K562 (cell line): ENCODE measurements around the gene CSF2. TPM values are rescaled to one million over a fixed set of nuclear protein-coding genes. Genes with fewer than 3 reads are reported as not detected.

Experiments
- BRCA1 ChIP-seq, 2 experiments: fragments of 450-650 bp in 1 of 2; sonication (generic) in 1 of 2; formaldehyde crosslinking in 1 of 2; IDR thresholded peaks; 2 replicates each; pipeline versions ENCODE4 v1.5.0 to v1.6.1; 2017 to 2020; ENCODE audit warnings: mild to moderate bottlenecking in 1 of 2, missing genetic modification reagents in 1 of 2
- CBFA2T2 ChIP-seq: fragments of 450-650 bp; conservative IDR thresholded peaks from 2 replicates; pipeline ENCODE4 v1.6.1; 2017; ENCODE audit warnings: mild to moderate bottlenecking
- EGR1 ChIP-seq: fragments of 450-650 bp; conservative IDR thresholded peaks from 2 replicates; pipeline ENCODE4 v1.6.1; 2017; ENCODE audit warnings: mild to moderate bottlenecking
- ELF2 ChIP-seq: fragments of 250-450 bp; sonication (Bioruptor Pico); IDR thresholded peaks from 2 replicates; pipeline ENCODE4 v1.5.0; 2021; ENCODE audit warnings: mild to moderate bottlenecking
- GMEB1 ChIP-seq: fragments of 250-450 bp; sonication (Bioruptor Pico); IDR thresholded peaks from 2 replicates; pipeline ENCODE4 v1.4.0; 2020; ENCODE audit warnings: mild to moderate bottlenecking
- ID3 ChIP-seq, 2 experiments: fragments of 250-450 bp in 1 of 2; fragments of 450-650 bp in 1 of 2; sonication (Bioruptor Pico) in 1 of 2; IDR thresholded peaks; 2 replicates each; pipeline versions ENCODE4 v1.6.1 to v1.8.0; 2016 to 2021; ENCODE audit warnings: mild to moderate bottlenecking in 2 of 2, moderate library complexity in 2 of 2, missing compliant biosample characterization in 1 of 2, missing genetic modification characterization in 1 of 2
- MYC ChIP-seq, 2 experiments: fragments of 250-450 bp in 1 of 2; sonication (Bioruptor Pico) in 1 of 2; IDR thresholded peaks; 2 replicates each; pipeline versions ENCODE4 v1.5.1 to v1.6.1; 2012 to 2021; ENCODE audit warnings: low read depth in 2 of 2, borderline replicate concordance in 1 of 2, improper control_type of control experiment in 1 of 2, low read length in 1 of 2, mild to moderate bottlenecking in 1 of 2, moderate library complexity in 1 of 2
- SAP30 ChIP-seq: fragments of 200-600 bp; sonication (generic); IDR thresholded peaks from 2 replicates; pipeline ENCODE4 v1.6.1; 2012; ENCODE audit warnings: borderline replicate concordance, low read depth, mild to moderate bottlenecking, moderate library complexity, low read length, control low read depth, inconsistent platforms; ENCODE audit not compliant: insufficient read depth, poor library complexity, severe bottlenecking
- SIX5 ChIP-seq, 2 experiments: IDR thresholded peaks; 2 replicates each; pipeline ENCODE4 v1.6.1; 2011; ENCODE audit warnings: low read length in 2 of 2, borderline replicate concordance in 1 of 2, low read depth in 1 of 2, mild to moderate bottlenecking in 1 of 2, moderate library complexity in 1 of 2; ENCODE audit not compliant: insufficient read depth in 1 of 2
- TAF9B ChIP-seq: fragments of 450-650 bp; IDR thresholded peaks from 2 replicates; pipeline ENCODE4 v1.6.1; 2018; ENCODE audit warnings: mild to moderate bottlenecking; ENCODE audit not compliant: partially characterized antibody
- TEAD1 ChIP-seq, 2 experiments: fragments of 450-650 bp in 1 of 2; sonication (generic) in 1 of 2; formaldehyde crosslinking; IDR thresholded peaks; 2 replicates each; pipeline versions ENCODE4 v1.4.0 to v1.8.0; 2020 to 2022; ENCODE audit warnings: mild to moderate bottlenecking in 2 of 2, missing genetic modification reagents in 1 of 2
- ZC3H4 ChIP-seq: sonication (generic); formaldehyde crosslinking; IDR thresholded peaks from 2 replicates; pipeline ENCODE4 v1.9.0; 2021; ENCODE audit warnings: missing genetic modification reagents, borderline replicate concordance
- polyA plus RNA-seq, 8 experiments: library from polyadenylated mRNA; depleted of rRNA in 4 of 8; stranded (reverse) in 5 of 8; unstranded in 3 of 8; fragments of >200 nt; fragmentation: Nextera tagmentation in 2 of 8; fragmentation: Illumina TruSeq in 1 of 8; extraction: Ambion mirVana in 2 of 8; extraction: Trizol in 1 of 8; gene quantifications; 2 replicates each; pipeline versions ENCODE4 v1.2.1 to v1.2.3, GENCODE V29; 2011 to 2014; ENCODE audit warnings: inconsistent platforms in 1 of 8, missing spikeins in 1 of 8
- total RNA-seq, 7 experiments: library from RNA; depleted of rRNA in 6 of 7; stranded (reverse); fragments of >200 nt in 6 of 7; fragmentation: Illumina TruSeq in 2 of 7; extraction: Trizol in 2 of 7; gene quantifications; 2 replicates each; pipeline versions ENCODE4 v1.2.1 to v1.2.3, GENCODE V29; 2011 to 2021; ENCODE audit warnings: low replicate concordance in 1 of 7

Gene CSF2
- total and polyA plus RNA-seq, 9 of the 15 experiments (the other 6 are each of a cell fraction or from before 2014, with no cell fraction given), result 0.25 to 0.29 TPM; not detected in 7

- TF ChIP-seq EGR1 (no peak), TEAD1 (CRISPR knock-in tag; IDR thresholded peaks at IDR 0.05) (no peak), ZC3H4 (no peak), TAF9B (no peak), MYC (IDR thresholded peaks at IDR 0.05; ENCODE audit: low read depth, low read length) (no peak), MYC (CRISPR knock-in tag; IDR thresholded peaks at IDR 0.05; ENCODE audit: borderline replicate concordance, low read depth) (no peak), SAP30 (no peak), CBFA2T2 (no peak), ELF2 (CRISPR knock-in tag) (no peak), BRCA1 (IDR thresholded peaks at IDR 0.05) (no peak), BRCA1 (CRISPR knock-in tag; IDR thresholded peaks at IDR 0.05) (no peak), SIX5 (IDR thresholded peaks at IDR 0.05; ENCODE audit: borderline replicate concordance in 1 of 2, insufficient read depth in 1 of 2, low read depth in 1 of 2, low read length in 2 of 2) (no peak), ID3 (CRISPR knock-in tag; IDR thresholded peaks at IDR 0.05) (no peak), ID3 (tag; IDR thresholded peaks at IDR 0.05) (no peak), GMEB1 (CRISPR knock-in tag) (no peak)
- TF ChIP-seq, all 486 proteins: peak for 0
These were observed 7.0 kb downstream of the CSF2 start (continued) for GRCh38 chr5:132080595-132080994.
